ENCODE data around the gene PYCARD.

PYCARD gene

DNA sequence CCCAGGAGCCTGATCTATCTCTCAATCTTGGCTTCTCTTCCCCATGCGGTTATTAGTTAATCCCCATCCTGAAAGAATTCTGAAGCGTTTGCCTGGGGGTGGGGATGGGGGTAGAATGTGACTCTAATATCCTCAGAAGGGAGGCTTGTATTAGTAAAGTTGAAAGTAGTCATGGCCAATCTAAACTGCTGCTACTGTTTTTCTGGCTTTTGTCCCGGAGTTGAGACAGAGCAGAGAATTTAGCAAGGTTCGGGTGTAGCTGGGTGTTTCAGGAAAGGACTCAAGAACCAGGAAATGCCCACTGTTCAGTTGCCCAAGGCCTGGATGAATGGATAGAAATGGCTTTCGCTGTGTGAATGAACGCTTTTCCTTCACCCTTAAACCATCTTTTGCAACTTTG lies 39.6 kb upstream of the PYCARD start:
- TF ChIP-seq, protein P1, sequence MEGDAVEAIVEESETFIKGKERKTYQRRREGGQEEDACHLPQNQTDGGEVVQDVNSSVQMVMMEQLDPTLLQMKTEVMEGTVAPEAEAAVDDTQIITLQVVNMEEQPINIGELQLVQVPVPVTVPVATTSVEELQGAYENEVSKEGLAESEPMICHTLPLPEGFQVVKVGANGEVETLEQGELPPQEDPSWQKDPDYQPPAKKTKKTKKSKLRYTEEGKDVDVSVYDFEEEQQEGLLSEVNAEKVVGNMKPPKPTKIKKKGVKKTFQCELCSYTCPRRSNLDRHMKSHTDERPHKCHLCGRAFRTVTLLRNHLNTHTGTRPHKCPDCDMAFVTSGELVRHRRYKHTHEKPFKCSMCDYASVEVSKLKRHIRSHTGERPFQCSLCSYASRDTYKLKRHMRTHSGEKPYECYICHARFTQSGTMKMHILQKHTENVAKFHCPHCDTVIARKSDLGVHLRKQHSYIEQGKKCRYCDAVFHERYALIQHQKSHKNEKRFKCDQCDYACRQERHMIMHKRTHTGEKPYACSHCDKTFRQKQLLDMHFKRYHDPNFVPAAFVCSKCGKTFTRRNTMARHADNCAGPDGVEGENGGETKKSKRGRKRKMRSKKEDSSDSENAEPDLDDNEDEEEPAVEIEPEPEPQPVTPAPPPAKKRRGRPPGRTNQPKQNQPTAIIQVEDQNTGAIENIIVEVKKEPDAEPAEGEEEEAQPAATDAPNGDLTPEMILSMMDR (IDR thresholded peaks at IDR 0.05; ENCODE audit: low read depth, low read length) = no peak
- no peak overlapping the region for H3K4me3 ChIP-seq (ENCODE audit: low read depth, low read length)

DNA sequence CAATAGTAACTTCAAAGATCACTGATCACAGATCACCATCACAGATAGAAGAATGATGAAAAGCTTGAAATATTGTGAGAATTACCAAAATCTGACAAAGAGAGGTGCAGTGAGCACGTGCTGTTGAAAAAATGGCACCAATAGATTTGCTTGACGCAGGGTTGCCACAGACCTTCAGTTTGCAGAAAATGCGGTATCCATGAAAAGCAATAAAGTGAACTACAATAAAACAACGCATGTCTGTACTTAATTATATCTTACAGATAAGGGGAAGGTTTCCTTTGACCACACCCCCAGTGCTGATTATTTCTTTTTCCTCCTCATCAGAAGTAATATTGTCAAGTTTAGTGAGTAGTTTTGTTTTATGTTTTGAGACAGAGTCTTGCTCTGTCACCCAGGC lies 35.5 kb upstream of the PYCARD start:
- TF ChIP-seq, protein P1 (IDR thresholded peaks at IDR 0.05; ENCODE audit: low read depth, low read length) = no peak
- no peak overlapping the region for H3K4me3 ChIP-seq (ENCODE audit: low read depth, low read length)

- no peak overlapping the region for H3K4me3 ChIP-seq (ENCODE audit: low read depth, low read length)
- TF ChIP-seq, protein P1 (IDR thresholded peaks at IDR 0.05; ENCODE audit: low read depth, low read length) = no peak
Observed at GRCh38 chr16:31229501-31229900, 26.9 kb upstream of the PYCARD start.

- TF ChIP-seq, protein P1 (IDR thresholded peaks at IDR 0.05; ENCODE audit: low read depth, low read length) = no peak
Observed at GRCh38 chr16:31228206-31228605, 25.6 kb upstream of the PYCARD start.

DNA sequence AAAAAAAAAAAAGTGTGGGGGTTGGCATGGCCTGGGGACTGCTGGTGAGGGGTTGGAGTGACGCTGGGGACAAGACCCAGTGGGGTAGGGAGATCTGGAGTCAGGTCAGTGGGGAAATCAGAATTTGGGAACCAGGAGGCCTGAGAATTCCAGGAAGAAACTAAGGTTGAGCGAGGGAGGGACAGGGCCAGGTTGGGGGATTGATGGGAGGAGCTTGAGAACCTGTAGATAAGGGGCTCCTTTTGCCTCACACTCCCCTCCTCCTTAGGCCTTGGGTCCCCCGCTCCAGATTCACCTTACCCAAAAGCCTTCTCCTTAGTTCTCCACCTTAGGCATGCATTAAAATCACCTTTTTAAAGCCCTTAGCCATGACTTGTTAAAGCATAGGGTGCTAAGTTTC lies 22.6 kb upstream of the PYCARD start:
- no peak overlapping the region for H3K4me3 ChIP-seq (ENCODE audit: low read depth, low read length)
- TF ChIP-seq, protein P1 (IDR thresholded peaks at IDR 0.05; ENCODE audit: low read depth, low read length) = no peak

More at GRCh38 chr16:31228206-31228605, 25.6 kb upstream of the PYCARD start:
- no peak overlapping the region for H3K4me3 ChIP-seq (ENCODE audit: low read depth, low read length)

DNA sequence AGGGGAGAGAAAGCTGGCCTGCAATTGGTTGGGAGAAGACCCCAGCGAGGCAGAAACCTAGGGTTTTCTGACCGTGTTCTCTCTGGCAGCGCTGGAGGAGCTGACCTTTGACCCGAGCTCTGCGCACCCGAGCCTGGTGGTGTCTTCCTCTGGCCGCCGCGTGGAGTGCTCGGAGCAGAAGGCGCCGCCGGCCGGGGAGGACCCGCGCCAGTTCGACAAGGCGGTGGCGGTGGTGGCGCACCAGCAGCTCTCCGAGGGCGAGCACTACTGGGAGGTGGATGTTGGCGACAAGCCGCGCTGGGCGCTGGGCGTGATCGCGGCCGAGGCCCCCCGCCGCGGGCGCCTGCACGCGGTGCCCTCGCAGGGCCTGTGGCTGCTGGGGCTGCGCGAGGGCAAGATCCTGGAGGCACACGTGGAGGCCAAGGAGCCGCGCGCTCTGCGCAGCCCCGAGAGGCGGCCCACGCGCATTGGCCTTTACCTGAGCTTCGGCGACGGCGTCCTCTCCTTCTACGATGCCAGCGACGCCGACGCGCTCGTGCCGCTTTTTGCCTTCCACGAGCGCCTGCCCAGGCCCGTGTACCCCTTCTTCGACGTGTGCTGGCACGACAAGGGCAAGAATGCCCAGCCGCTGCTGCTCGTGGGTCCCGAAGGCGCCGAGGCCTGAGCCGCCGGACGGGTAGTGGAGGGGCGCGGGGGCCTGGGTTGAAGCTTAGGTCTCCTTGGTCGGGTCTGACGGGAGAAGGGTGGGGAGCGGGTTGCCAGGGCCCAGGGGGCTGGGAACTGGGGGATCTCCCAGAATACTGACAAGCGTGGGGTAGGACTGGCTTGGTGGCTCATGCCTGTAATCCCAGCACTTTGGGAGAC lies 21.8 kb upstream of the PYCARD start:
- TF ChIP-seq, protein P1 (IDR thresholded peaks at IDR 0.05; ENCODE audit: low read depth, low read length) = no peak
- no peak overlapping the region for H3K4me3 ChIP-seq (ENCODE audit: low read depth, low read length)

GRCh38 chr16:31223044-31223443 lies 20.5 kb upstream of the PYCARD start:
- TF ChIP-seq, protein P1 (IDR thresholded peaks at IDR 0.05; ENCODE audit: low read depth, low read length) = no peak
- no peak overlapping the region for H3K4me3 ChIP-seq (ENCODE audit: low read depth, low read length)
